ENCODE results near the gene IL36A.

IL36A gene

GRCh38 chr2:113046465-113046864 lies 41.2 kb downstream of the IL36A start:
- no peak for DNase-seq (ENCODE audit: low read depth in 2 of 2, low spot score in 1 of 2)

GRCh38 chr2:113050921-113051895 lies 45.9 kb downstream of the IL36A start:
- no peak for DNase-seq (ENCODE audit: low read depth in 2 of 2, low spot score in 1 of 2)

- no peak for DNase-seq (ENCODE audit: low read depth in 2 of 2, low spot score in 1 of 2)
Measured at GRCh38 chr2:113052396-113052917, 47.2 kb downstream of the IL36A start, which contains the start of gene IL36B. IL36B (minus strand) TSS chr2:113052867.

- DNase-seq (ENCODE audit: low read depth in 2 of 2, low spot score in 1 of 2) = no peak
Measured at GRCh38 chr2:113053666-113054065, 48.4 kb downstream of the IL36A start.

GRCh38 chr2:113054066-113054465 lies 48.8 kb downstream of the IL36A start:
- DNase-seq (ENCODE audit: low read depth in 2 of 2, low spot score in 1 of 2) = no peak

- DNase-seq (ENCODE audit: low read depth in 2 of 2, low spot score in 1 of 2) = no peak
Measured at GRCh38 chr2:113056521-113056920, 51.3 kb downstream of the IL36A start.

- DNase-seq (ENCODE audit: low read depth in 2 of 2, low spot score in 1 of 2) = no peak
Measured at GRCh38 chr2:113057117-113057516, 51.9 kb downstream of the IL36A start.

All from stimulated activated CD8-positive, alpha-beta memory T cell treated with anti-CD3 and anti-CD28 coated beads, Interleukin-4, amount 100 ng/mL, for 4 hours (primary cell).